Parathyroid adenoma (tissue), 2 donors: ENCODE results near the gene NEDD4.

Experiments used
- H2AFZ ChIP-seq: fragments of 300-600 bp; sonication (generic); one replicate; pipeline ENCODE4 v1.7.0; 2017; ENCODE audit warnings: antibody characterized with exemption, mild to moderate bottlenecking
- H3K27ac ChIP-seq: fragments of 300-600 bp; sonication (generic); one replicate; pipeline ENCODE4 v1.7.0; 2017
- H3K27me3 ChIP-seq: fragments of 300-600 bp; sonication (generic); one replicate; pipeline ENCODE4 v1.7.0; 2017; ENCODE audit warnings: low read length; ENCODE audit not compliant: control insufficient read depth, insufficient read depth
- H3K36me3 ChIP-seq: fragments of 300-600 bp; sonication (generic); one replicate; pipeline ENCODE4 v1.7.0; 2017; ENCODE audit warnings: low read length; ENCODE audit not compliant: control insufficient read depth, insufficient read depth
- H3K4me1 ChIP-seq: fragments of 300-600 bp; sonication (generic); one replicate; pipeline ENCODE4 v1.7.0; 2017; ENCODE audit warnings: control low read depth
- H3K4me2 ChIP-seq: fragments of 300-600 bp; sonication (generic); one replicate; pipeline ENCODE4 v1.7.0; 2017; ENCODE audit warnings: low read length
- H3K4me3 ChIP-seq: fragments of 300-600 bp; sonication (generic); one replicate; pipeline ENCODE4 v1.7.0; 2017; ENCODE audit warnings: low read depth, low read length
- H3K79me2 ChIP-seq: fragments of 300-600 bp; sonication (generic); one replicate; pipeline ENCODE4 v1.7.0; 2017; ENCODE audit warnings: control low read depth
- H3K9ac ChIP-seq: fragments of 300-600 bp; sonication (generic); one replicate; pipeline ENCODE4 v1.7.0; 2017; ENCODE audit warnings: mild to moderate bottlenecking
- H3K9me3 ChIP-seq: fragments of 300-600 bp; sonication (generic); one replicate; pipeline ENCODE4 v1.7.0; 2017; ENCODE audit warnings: low read length; ENCODE audit not compliant: control insufficient read depth
- CTCF ChIP-seq: fragments of 300-600 bp; sonication (generic); IDR thresholded peaks from one replicate; pipeline ENCODE4 v1.7.0; 2017; ENCODE audit warnings: antibody characterized with exemption, mild to moderate bottlenecking
- donor health status: primary hyperparathyroidism.

The NEDD4 gene

GRCh38 chr15:55993111-55993803 is at the start of gene NEDD4:
NEDD4 (minus strand) TSS chr15:55993612; CDS start chr15:55993555, 57 bp downstream.
- Histone ChIP-seq H3K36me3 (no peaks in the 10 kb centered on the region), H3K4me1 (no peaks in the 10 kb centered on the region), H3K9me3 (no peaks in the 10 kb centered on the region), H3K4me3 (peak within 1 kb of the TSS; percentile 87), H2AFZ (peak within 1 kb of the TSS; percentile 89), H3K27me3 (no peaks in the 10 kb centered on the region), H3K79me2 (no peaks in the 10 kb centered on the region), H3K4me2 (peak within 1 kb of the TSS; percentile 85), H3K9ac (no peak within 1 kb of the TSS), H3K27ac (peak within 1 kb of the TSS; percentile 72)
- TF ChIP-seq CTCF, result no peak

- Histone ChIP-seq H3K9me3 (no peaks in the 10 kb centered on the region), H3K9ac (no peak overlapping the region), H3K27me3 (no peaks in the 10 kb centered on the region), H3K4me1 (peaks cover 7% of the 10 kb centered on the region), H3K4me3 (no peak overlapping the region), H3K79me2 (no peaks in the 10 kb centered on the region), H3K36me3 (no peaks in the 10 kb centered on the region), H3K27ac (no peak overlapping the region), H3K4me2 (no peak overlapping the region), H2AFZ (peak overlapping the region; percentile 46)
- no peak for TF ChIP-seq CTCF
Measured at GRCh38 chr15:56042498-56042897, 49.1 kb upstream of the NEDD4 start.

DNA sequence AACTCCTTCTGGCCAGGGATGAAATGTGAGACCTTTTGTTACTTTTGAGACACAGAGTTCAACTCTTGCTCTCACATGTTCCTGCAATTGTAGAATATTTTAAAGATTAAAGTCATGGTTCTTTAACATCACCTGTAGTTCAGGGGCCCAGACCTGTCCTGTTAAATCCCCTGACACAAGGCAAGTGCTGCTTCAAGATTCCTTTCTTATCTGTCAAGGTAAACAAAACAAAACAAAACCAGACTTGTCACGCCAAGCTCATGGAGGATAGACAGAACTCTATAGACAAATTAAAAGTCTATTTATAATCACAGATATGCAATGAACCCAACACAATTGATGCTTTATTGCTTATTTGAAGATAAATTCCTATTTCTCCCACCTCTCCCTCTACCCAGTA is 48.6 kb upstream of the NEDD4 start:
- no peaks in the 10 kb centered on the region for H3K9me3 ChIP-seq
- H3K79me2 ChIP-seq, result no peaks in the 10 kb centered on the region

DNA sequence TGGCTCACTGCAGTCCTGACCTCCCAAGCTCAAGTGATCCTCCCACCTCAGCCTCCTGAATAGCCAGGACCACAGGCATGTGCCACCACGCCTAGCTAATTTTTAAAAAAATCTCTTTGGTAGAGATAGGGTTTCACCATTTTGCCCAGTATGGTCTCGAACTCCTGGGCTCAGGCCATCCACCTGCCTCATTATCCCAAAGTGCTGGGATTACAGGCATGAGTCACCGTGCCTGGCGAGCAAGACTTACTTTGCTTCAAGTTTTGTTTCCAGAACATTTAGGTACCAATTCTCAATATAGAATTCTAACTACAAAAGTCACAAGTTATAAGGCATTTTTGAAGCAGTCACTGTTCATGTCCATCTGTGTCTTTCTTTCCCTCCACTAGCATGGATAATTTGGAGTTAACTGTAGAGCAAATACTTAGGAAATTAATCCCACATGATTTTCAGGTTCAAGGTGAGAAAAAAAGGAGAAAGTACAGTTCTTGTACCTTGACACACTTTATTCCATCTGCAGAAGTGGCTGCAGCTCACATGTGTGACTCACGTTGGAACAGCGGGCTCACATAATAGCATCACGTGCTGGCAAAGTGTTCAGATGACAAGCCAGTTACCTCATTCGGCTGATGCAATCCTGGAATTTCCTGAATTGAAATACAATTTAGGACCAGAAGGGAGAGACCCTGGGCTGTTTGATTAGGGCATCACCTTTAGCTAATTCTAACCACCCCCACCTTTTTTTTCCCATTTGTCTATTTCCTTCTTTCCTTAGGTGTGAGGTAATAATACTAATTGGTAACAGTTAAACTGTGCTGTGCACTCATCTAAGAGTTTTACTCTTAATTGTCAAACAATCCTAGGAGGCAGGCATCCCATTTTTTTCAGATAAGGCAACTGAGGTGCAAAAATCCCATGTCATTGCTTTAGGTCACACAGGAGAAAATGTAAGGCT is 46.9 kb upstream of the NEDD4 start:
- Histone ChIP-seq H3K9me3 (no peaks in the 10 kb centered on the region), H3K27ac (no peak overlapping the region)

More for the DNA sequence above, 48.6 kb upstream of the NEDD4 start:
- no peak overlapping the region for H3K27ac ChIP-seq
- peaks cover 7% of the 10 kb centered on the region for H3K4me1 ChIP-seq
- TF ChIP-seq CTCF, result no peak
- H3K36me3 ChIP-seq, result no peaks in the 10 kb centered on the region
- peak overlapping the region; percentile 46 for H2AFZ ChIP-seq
- H3K4me2 ChIP-seq, result no peak overlapping the region
- no peak overlapping the region for H3K4me3 ChIP-seq
- no peak overlapping the region for H3K9ac ChIP-seq
- no peaks in the 10 kb centered on the region for H3K27me3 ChIP-seq

More for the DNA sequence above, 46.9 kb upstream of the NEDD4 start:
- Histone ChIP-seq H3K4me1 (peaks cover 7% of the 10 kb centered on the region), H3K79me2 (no peaks in the 10 kb centered on the region), H2AFZ (no peak overlapping the region), H3K4me3 (no peak overlapping the region), H3K27me3 (no peaks in the 10 kb centered on the region), H3K9ac (no peak overlapping the region), H3K4me2 (no peak overlapping the region), H3K36me3 (no peaks in the 10 kb centered on the region)
- TF ChIP-seq CTCF, result no peak
